RKO (cell line): ENCODE measurements around the gene OR2A14.
"Not testable (repeated sequence)": the region's sequence is repeated elsewhere in the genome, so short reads cannot be mapped to it uniquely, and the experiment has no call there.

Source experiments
- DNase-seq: peaks from one replicate; pipeline ENCODE4 v3.0.0-alpha.2; 2016; ENCODE audit warnings: low spot score

OR2A14 gene

GRCh38 chr7:144148224-144148827 lies 25.4 kb downstream of the OR2A14 start:
- DNase-seq: no peak

GRCh38 chr7:144158861-144159260 lies 35.9 kb downstream of the OR2A14 start:
- no peak for DNase-seq

GRCh38 chr7:144164784-144165183 lies 41.8 kb downstream of the OR2A14 start:
- no peak for DNase-seq

GRCh38 chr7:144171594-144172350 lies 48.8 kb downstream of the OR2A14 start:
- not testable (repeated sequence) for DNase-seq

GRCh38 chr7:144174613-144175012 lies 51.6 kb downstream of the OR2A14 start:
- no peak for DNase-seq

GRCh38 chr7:144178380-144179164 lies 55.6 kb downstream of the OR2A14 start:
- DNase-seq: peak; percentile 22

- not testable (repeated sequence) for DNase-seq
These were observed 56.1 kb downstream of the OR2A14 start for GRCh38 chr7:144179165-144179479.
